OCI-LY1 (cell line): Measurements from ENCODE around the gene SLMAP.
"Not testable (repeated sequence)": the region's sequence is repeated elsewhere in the genome, so short reads cannot be mapped to it uniquely, and the experiment has no call there.

Experiments
- H2AFZ ChIP-seq: fragments of 200-600 bp; sonication (generic), shearing (Covaris generic); 2 replicates; pipeline ENCODE4 v1.6.0; 2014; ENCODE audit warnings: antibody characterized with exemption, mild to moderate bottlenecking, low read length
- H3F3A ChIP-seq: fragments of 200-600 bp; sonication (generic), shearing (Covaris generic); 2 replicates; pipeline ENCODE4 v1.6.0; 2014; ENCODE audit warnings: mild to moderate bottlenecking, antibody characterized with exemption, low read length, moderate library complexity; ENCODE audit not compliant: insufficient read depth
- H3K27ac ChIP-seq: fragments of 200-600 bp; sonication (generic); 2 replicates; pipeline ENCODE4 v1.5.1; 2014; ENCODE audit warnings: low read length, mixed run types, mild to moderate bottlenecking, low read depth; ENCODE audit not compliant: poor library complexity, severe bottlenecking
- H3K27me3 ChIP-seq: fragments of 200-600 bp; sonication (generic); 2 replicates; pipeline ENCODE4 v1.6.0; 2014; ENCODE audit warnings: antibody characterized with exemption, mild to moderate bottlenecking, low read length, moderate library complexity; ENCODE audit not compliant: insufficient read depth
- H3K36me3 ChIP-seq: fragments of 200-600 bp; sonication (generic); 2 replicates; pipeline ENCODE4 v1.6.1; 2014; ENCODE audit warnings: mild to moderate bottlenecking, antibody characterized with exemption, low read length, moderate library complexity, mixed read lengths; ENCODE audit not compliant: insufficient read depth
- H3K4me1 ChIP-seq: fragments of 200-600 bp; sonication (generic); 2 replicates; pipeline ENCODE4 v1.5.1; 2014; ENCODE audit warnings: mild to moderate bottlenecking, low read length, moderate library complexity; ENCODE audit not compliant: insufficient read depth, severe bottlenecking
- H3K4me2 ChIP-seq: fragments of 200-600 bp; sonication (generic), shearing (Covaris generic); 2 replicates; pipeline ENCODE4 v1.6.1; 2014; ENCODE audit warnings: low read length
- H3K4me3 ChIP-seq: fragments of 200-600 bp; sonication (generic); 2 replicates; pipeline ENCODE4 v1.5.1; 2014; ENCODE audit warnings: low read length, low read depth, mild to moderate bottlenecking, mixed read lengths; ENCODE audit not compliant: poor library complexity, severe bottlenecking
- H3K79me2 ChIP-seq: fragments of 200-600 bp; shearing (Covaris generic); 2 replicates; pipeline ENCODE4 v1.6.1; 2016; ENCODE audit warnings: mixed run types, low read length, mixed read lengths; ENCODE audit not compliant: insufficient read depth
- H3K9ac ChIP-seq: fragments of 200-600 bp; sonication (generic), shearing (Covaris generic); 2 replicates; pipeline ENCODE4 v1.6.1; 2014; ENCODE audit warnings: mild to moderate bottlenecking, low read length, mixed read lengths
- H3K9me2 ChIP-seq: fragments of 200-600 bp; sonication (generic), shearing (Covaris generic); 2 replicates; pipeline ENCODE4 v1.6.1; 2014; ENCODE audit warnings: low read depth, mild to moderate bottlenecking, low read length, mixed read lengths
- H3K9me3 ChIP-seq: fragments of 200-600 bp; shearing (Covaris generic); 2 replicates; pipeline ENCODE4 v1.6.1; 2014; ENCODE audit warnings: low read length, mixed read lengths
- H4K20me1 ChIP-seq: fragments of 200-600 bp; sonication (generic), shearing (Covaris generic); 2 replicates; pipeline ENCODE4 v1.6.0; 2016; ENCODE audit warnings: mild to moderate bottlenecking, low read length; ENCODE audit not compliant: insufficient read depth
- CTCF ChIP-seq: fragments of 200-600 bp; sonication (generic), shearing (Covaris generic); IDR thresholded peaks from 2 replicates; pipeline ENCODE4 v1.5.1; 2017; ENCODE audit warnings: mild to moderate bottlenecking, antibody characterized with exemption, low read length, moderate library complexity, mixed read lengths
- EZH2 ChIP-seq: fragments of 200-600 bp; sonication (generic), shearing (Covaris generic); IDR thresholded peaks from 2 replicates; pipeline ENCODE4 v1.8.0; 2017; ENCODE audit warnings: borderline replicate concordance, mixed run types, mild to moderate bottlenecking, antibody characterized with exemption, low read length, moderate library complexity, mixed read lengths

SLMAP gene

GRCh38 chr3:57864853-57865252, 108.7 kb downstream of the SLMAP start:
- Histone ChIP-seq H3K9ac (no peak overlapping the region), H3K79me2 (no peaks in the 10 kb centered on the region), H3K4me2 (no peak overlapping the region), H3K4me1 (no peaks in the 10 kb centered on the region), H3K27me3 (no peaks in the 10 kb centered on the region), H3K36me3 (peaks cover 62% of the 10 kb centered on the region), H3F3A (no peaks in the 10 kb centered on the region), H3K9me3 (no peaks in the 10 kb centered on the region), H3K9me2 (no peaks in the 10 kb centered on the region), H3K4me3 (no peak overlapping the region), H4K20me1 (no peaks in the 10 kb centered on the region), H3K27ac (no peak overlapping the region), H2AFZ (no peak overlapping the region)
- TF ChIP-seq EZH2 = no peak
- TF ChIP-seq CTCF = peak; percentile 28; the same call in 1 of the 2 replicates

- not testable (repeated sequence) for H3K4me2 ChIP-seq, H3K79me2 ChIP-seq, H3K9me2 ChIP-seq, H3K4me3 ChIP-seq, H4K20me1 ChIP-seq, H3K27me3 ChIP-seq, H2AFZ ChIP-seq, H3K9me3 ChIP-seq, H3K9ac ChIP-seq, H3F3A ChIP-seq, H3K27ac ChIP-seq, H3K4me1 ChIP-seq
- peaks cover 43% of the 10 kb centered on the region for H3K36me3 ChIP-seq
Observed at GRCh38 chr3:57869110-57869509, 113.0 kb downstream of the SLMAP start.

- no peak overlapping the region for H3K4me3 ChIP-seq
- no peak for TF ChIP-seq CTCF
- no peak for TF ChIP-seq EZH2
- no peaks in the 10 kb centered on the region for H3K9me2 ChIP-seq
- H3K27ac ChIP-seq = no peak overlapping the region
- no peaks in the 10 kb centered on the region for H3K4me1 ChIP-seq
- H3K79me2 ChIP-seq = no peaks in the 10 kb centered on the region
- no peaks in the 10 kb centered on the region for H4K20me1 ChIP-seq
- no peaks in the 10 kb centered on the region for H3K27me3 ChIP-seq
- H3F3A ChIP-seq = peaks cover 3% of the 10 kb centered on the region; the same call in 1 of the 2 replicates
- peaks cover 23% of the 10 kb centered on the region for H3K36me3 ChIP-seq
- H3K9me3 ChIP-seq = no peaks in the 10 kb centered on the region
- H2AFZ ChIP-seq = no peak overlapping the region
- H3K9ac ChIP-seq = no peak overlapping the region
- no peak overlapping the region for H3K4me2 ChIP-seq
Observed at GRCh38 chr3:57872606-57873005, 116.5 kb downstream of the SLMAP start.

GRCh38 chr3:57876632-57877031, 120.5 kb downstream of the SLMAP start:
- no peak for TF ChIP-seq EZH2
- TF ChIP-seq CTCF = no peak
- Histone ChIP-seq H4K20me1 (no peaks in the 10 kb centered on the region), H3K4me3 (no peak overlapping the region), H3K4me1 (no peaks in the 10 kb centered on the region), H3K9me3 (no peaks in the 10 kb centered on the region), H3K4me2 (no peak overlapping the region), H3K27ac (no peak overlapping the region), H3K36me3 (peaks cover 11% of the 10 kb centered on the region; the same call in 1 of the 2 replicates), H2AFZ (no peak overlapping the region), H3K9me2 (no peaks in the 10 kb centered on the region), H3K9ac (no peak overlapping the region), H3F3A (no peaks in the 10 kb centered on the region), H3K79me2 (no peaks in the 10 kb centered on the region), H3K27me3 (no peaks in the 10 kb centered on the region)
